HCT116 (cell line): ENCODE data around the gene NSUN2.

ENCODE experiments used
- CTCF ChIP-seq, 3 experiments: fragments of 200-600 bp in 1 of 3; sonication (generic) in 1 of 3; IDR thresholded peaks in 2 of 3; conservative IDR thresholded peaks in 1 of 3; 2 replicates each; pipeline ENCODE4 v1.5.1; 2012 to 2017; ENCODE audit warnings: low read depth in 2 of 3, low read length in 2 of 3, antibody characterized with exemption in 1 of 3, borderline replicate concordance in 1 of 3, control low read depth in 1 of 3, mild to moderate bottlenecking in 1 of 3, mixed read lengths in 1 of 3, mixed run types in 1 of 3, moderate library complexity in 1 of 3; ENCODE audit not compliant: insufficient read depth in 1 of 3
- EZH2 ChIP-seq: fragments of 200-600 bp; sonication (generic); IDR thresholded peaks from 2 replicates; pipeline ENCODE4 v1.6.1; 2017; ENCODE audit warnings: antibody characterized with exemption, mixed run types
- POLR2A ChIP-seq: IDR thresholded peaks from 2 replicates; pipeline ENCODE4 v1.7.0; 2011; ENCODE audit warnings: borderline replicate concordance; ENCODE audit not compliant: insufficient read depth, insufficient read length; ENCODE audit errors: extremely low read depth
- POLR2AphosphoS5 ChIP-seq: IDR thresholded peaks from 2 replicates; pipeline ENCODE4 v1.6.1; 2011; ENCODE audit warnings: mild to moderate bottlenecking, low read depth, low read length, moderate library complexity
- REST ChIP-seq: IDR thresholded peaks from 2 replicates; pipeline ENCODE4 v1.6.1; 2012; ENCODE audit warnings: low read depth
- TCF7L2 ChIP-seq: IDR thresholded peaks from 2 replicates; pipeline ENCODE4 v1.7.0; 2011; ENCODE audit warnings: borderline replicate concordance, inconsistent platforms; ENCODE audit not compliant: insufficient read depth, insufficient read length; ENCODE audit errors: extremely low read depth

- TF ChIP-seq CTCF (IDR thresholded peaks at IDR 0.05 in 2 of 3, conservative IDR thresholded peaks at IDR 0.05 in 1 of 3; ENCODE audit: borderline replicate concordance in 1 of 3, insufficient read depth in 1 of 3, low read depth in 2 of 3, low read length in 2 of 3): no peak
- no peak for TF ChIP-seq EZH2
- no peak for TF ChIP-seq POLR2A
- no peak for TF ChIP-seq REST
- TF ChIP-seq TCF7L2: no peak
- no peak for TF ChIP-seq POLR2AphosphoS5
Observed at GRCh38 chr5:6601816-6602215, 31.0 kb downstream of the NSUN2 start.
